CD4-positive, alpha-beta T cell treated with Interleukin-15 for 1 hour (primary cell): Measurements from ENCODE around the gene CCL11.
"Not testable (repeated sequence)": the region's sequence is repeated elsewhere in the genome, so short reads cannot be mapped to it uniquely, and the experiment has no call there.

Experiments used
- DNase-seq: peaks from one replicate; pipeline ENCODE4 v3.0.0-alpha.2; 2020

The CCL11 gene

GRCh38 chr17:34312080-34312479 is 26.5 kb downstream of the CCL11 start:
- no peak for DNase-seq

DNA sequence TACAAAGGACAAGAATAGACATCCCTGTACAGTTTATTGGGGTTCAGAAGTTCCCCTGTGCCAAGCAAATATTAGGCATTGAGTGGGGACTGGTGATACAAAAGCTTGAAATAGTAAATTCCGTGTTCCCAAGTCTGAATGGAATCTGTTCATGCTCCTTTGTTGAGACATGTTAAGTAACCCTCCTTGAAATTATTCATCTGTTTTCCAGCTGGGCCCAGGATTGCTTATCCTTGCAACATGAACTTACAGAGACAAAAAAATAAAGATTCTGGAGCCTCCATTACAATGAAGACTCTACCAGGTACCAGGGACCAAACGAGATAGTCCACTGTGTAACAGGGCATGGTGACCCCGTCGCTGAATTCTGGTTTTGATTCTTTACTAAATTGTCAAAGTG is 27.6 kb downstream of the CCL11 start:
- DNase-seq: no peak

GRCh38 chr17:34314279-34314678 is 28.7 kb downstream of the CCL11 start:
- DNase-seq: no peak

- DNase-seq: no peak
These were observed 32.9 kb downstream of the CCL11 start for GRCh38 chr17:34318474-34318873.

GRCh38 chr17:34319039-34319483 is 33.5 kb downstream of the CCL11 start, which contains the start of gene CCL8:
CCL8 (plus strand) TSS chr17:34319435; CDS start chr17:34319502, 67 bp downstream.
- DNase-seq: no peak

DNA sequence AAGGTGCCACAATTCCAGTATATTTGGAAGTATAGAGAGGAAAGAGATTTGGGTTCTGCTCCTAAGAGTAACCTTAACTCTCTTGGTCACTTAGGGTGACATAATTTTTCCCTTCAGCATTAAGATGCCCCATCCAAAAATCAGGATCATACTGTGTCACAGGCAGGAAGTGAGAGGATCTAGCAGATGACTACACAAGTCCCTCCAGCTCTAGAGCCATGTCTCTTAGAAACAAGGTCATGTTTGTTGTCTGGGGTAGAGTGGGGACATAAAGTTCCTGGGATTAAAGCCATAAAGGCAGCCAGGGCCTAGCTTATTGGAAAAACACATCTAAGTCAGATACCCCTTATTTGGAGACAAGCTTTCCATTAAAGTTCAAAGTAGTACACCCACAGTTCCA is 36.4 kb downstream of the CCL11 start:
- no peak for DNase-seq

DNA sequence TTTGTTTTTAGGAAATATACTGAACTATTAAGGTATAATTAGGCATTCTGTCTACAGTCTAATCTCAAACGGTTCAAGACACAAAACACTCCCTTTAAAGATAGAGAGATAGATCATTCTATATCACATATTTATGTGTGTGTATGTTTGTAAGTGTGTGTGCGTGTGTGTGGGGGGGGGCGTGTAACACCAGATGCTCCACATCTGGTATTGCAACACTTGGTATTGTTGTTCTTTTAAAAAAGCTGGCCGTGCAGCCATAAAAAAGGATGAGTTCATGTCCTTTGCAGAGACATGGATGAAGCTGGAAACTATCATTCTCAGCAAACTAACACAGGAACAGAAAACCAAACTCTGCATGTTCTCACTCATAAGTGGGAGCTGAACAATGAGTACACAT is 42.0 kb downstream of the CCL11 start:
- not testable (repeated sequence) for DNase-seq

- no peak for DNase-seq
These were observed 52.2 kb downstream of the CCL11 start for GRCh38 chr17:34337701-34338100.
